HG02610 (cell line): ENCODE measurements around the gene FGFBP3.

ENCODE experiments used
- ATAC-seq: cut with Tn5 transposase; IDR thresholded peaks from one replicate; pipeline ENCODE4 v1.9.1; 2021; ENCODE audit warnings: mild to moderate bottlenecking, moderate library complexity; ENCODE audit not compliant: unreplicated experiment

The FGFBP3 gene

GRCh38 chr10:91909117-91909677, at the start of gene FGFBP3:
Gene FGFBP3, minus strand, starts transcription at chr10:91909486. Its CDS starts 517 bp downstream, at chr10:91908969.
- ATAC-seq: no peak

- no peak for ATAC-seq
Observed at GRCh38 chr10:91957091-91957490, 47.8 kb upstream of the FGFBP3 start.

GRCh38 chr10:91955114-91955513, 45.8 kb upstream of the FGFBP3 start:
- ATAC-seq: no peak

GRCh38 chr10:91953600-91954160, 44.4 kb upstream of the FGFBP3 start:
- ATAC-seq: no peak

- ATAC-seq: peak; percentile 94
Observed at GRCh38 chr10:91944880-91945630, 35.8 kb upstream of the FGFBP3 start.

GRCh38 chr10:91941426-91941825, 32.1 kb upstream of the FGFBP3 start:
- no peak for ATAC-seq

GRCh38 chr10:91939653-91940052, 30.4 kb upstream of the FGFBP3 start:
- no peak for ATAC-seq

GRCh38 chr10:91935886-91936285, 26.6 kb upstream of the FGFBP3 start:
- ATAC-seq: no peak

GRCh38 chr10:91932737-91933136, 23.5 kb upstream of the FGFBP3 start:
- ATAC-seq: no peak

GRCh38 chr10:91931526-91932190, 22.4 kb upstream of the FGFBP3 start:
- no peak for ATAC-seq

GRCh38 chr10:91930939-91931338, 21.7 kb upstream of the FGFBP3 start:
- ATAC-seq: no peak

GRCh38 chr10:91925022-91925320, 15.7 kb upstream of the FGFBP3 start:
- no peak for ATAC-seq

- peak; percentile 10 for ATAC-seq
Observed at GRCh38 chr10:91924212-91925021, 15.1 kb upstream of the FGFBP3 start.

- ATAC-seq: peak; percentile 98
Observed at GRCh38 chr10:91923371-91924211, 14.3 kb upstream of the FGFBP3 start, which contains the start of gene BTAF1. Gene BTAF1, plus strand, starts transcription at chr10:91923770. Its CDS starts 307 bp downstream, at chr10:91924077.

- ATAC-seq: no peak
Observed at GRCh38 chr10:91919651-91920050, 10.4 kb upstream of the FGFBP3 start.

GRCh38 chr10:91910467-91910866, 1.2 kb upstream of the FGFBP3 start:
- ATAC-seq: no peak

- ATAC-seq: peak; percentile 86
Observed at GRCh38 chr10:91908337-91909116, 759 bp downstream of the FGFBP3 start.

GRCh38 chr10:91907914-91908336, 1.4 kb downstream of the FGFBP3 start:
- no peak for ATAC-seq

- ATAC-seq: no peak
Observed at GRCh38 chr10:91907033-91907594, 2.2 kb downstream of the FGFBP3 start.
